CD4-positive, alpha-beta T cell treated with Interleukin-2 at 100 ng/mL for 4 hours (primary cell): Measurements from ENCODE around the gene ZNF469.

Experiments used
- DNase-seq: peaks from one replicate; pipeline ENCODE4 v3.0.0-alpha.2; 2020; ENCODE audit warnings: low spot score

The ZNF469 gene

DNA sequence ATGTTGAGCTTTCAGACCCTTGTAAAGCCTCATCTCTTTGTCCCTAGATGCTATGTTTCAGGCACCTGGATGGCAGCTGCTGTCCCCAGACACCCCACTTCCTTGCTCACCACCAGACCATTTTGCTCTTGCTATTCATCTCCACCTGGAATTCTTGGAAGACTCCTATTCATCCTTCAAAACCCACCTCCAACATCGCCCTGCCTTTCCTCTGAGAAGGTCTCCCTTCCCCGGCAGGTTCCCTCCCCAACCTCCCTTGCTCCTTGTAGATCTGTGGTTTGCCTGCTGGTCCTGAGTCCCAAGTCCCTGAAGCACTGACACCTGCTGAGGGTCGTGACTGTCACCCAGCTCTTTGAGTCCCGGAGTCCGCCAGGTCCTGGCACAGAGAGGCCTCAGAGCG lies 9.9 kb downstream of the ZNF469 start:
- DNase-seq: no peak

- DNase-seq: no peak
These were observed 10.3 kb downstream of the ZNF469 start for GRCh38 chr16:88393034-88393433.

GRCh38 chr16:88393571-88393970 lies 10.8 kb downstream of the ZNF469 start:
- no peak for DNase-seq

GRCh38 chr16:88394426-88394825 lies 11.7 kb downstream of the ZNF469 start:
- no peak for DNase-seq

GRCh38 chr16:88395669-88396584 lies 13.2 kb downstream of the ZNF469 start:
- no peak for DNase-seq

DNA sequence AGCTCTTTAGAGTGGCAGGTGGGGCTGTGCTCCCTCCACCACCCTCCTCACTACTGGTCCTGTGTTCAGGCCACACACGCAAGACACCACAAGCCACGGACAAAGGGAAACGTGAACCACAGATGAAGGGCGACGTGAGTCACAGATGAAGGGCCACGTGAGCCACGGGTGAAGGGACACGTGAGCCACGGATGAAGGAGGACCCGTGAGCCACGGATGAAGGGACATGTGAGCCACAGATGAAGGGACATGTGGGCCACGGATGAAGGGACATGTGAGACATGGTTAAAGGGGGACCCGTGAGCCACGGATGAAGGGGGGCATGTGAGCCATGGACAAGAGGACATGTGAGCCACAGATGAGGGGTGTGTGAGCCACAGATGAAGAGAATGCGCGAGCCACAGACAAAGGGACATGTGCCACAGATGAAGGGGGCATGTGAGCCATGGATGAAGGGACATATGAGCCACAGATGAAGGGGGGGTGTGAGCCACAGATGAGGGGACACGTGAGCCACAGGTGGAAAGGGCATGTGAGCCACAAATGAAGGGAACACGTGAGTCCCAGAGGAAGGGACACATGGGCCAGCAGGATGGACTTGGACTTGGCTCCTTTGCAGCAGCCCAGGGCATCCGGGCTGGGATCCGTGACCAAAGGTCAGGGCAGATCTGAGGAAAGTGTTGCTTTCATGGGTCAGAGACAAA lies 15.6 kb downstream of the ZNF469 start:
- no peak for DNase-seq

DNA sequence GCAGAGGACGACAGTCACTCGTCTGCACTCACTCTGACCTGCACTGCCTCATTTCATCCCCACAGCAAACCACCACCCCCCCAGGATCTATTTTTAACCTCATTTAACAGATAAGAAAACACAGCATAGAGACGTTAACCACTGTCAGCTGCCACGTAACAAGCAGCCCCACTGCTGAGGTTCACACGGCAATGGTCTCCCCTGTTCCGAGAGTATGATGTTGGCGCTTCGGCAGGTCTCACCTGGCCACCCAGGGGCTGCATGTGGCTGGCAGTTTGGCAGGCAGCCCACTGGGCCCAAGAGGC lies 16.1 kb downstream of the ZNF469 start:
- no peak for DNase-seq

- DNase-seq: no peak
These were observed 17.4 kb downstream of the ZNF469 start for GRCh38 chr16:88400186-88400585.

- DNase-seq: no peak
These were observed 19.0 kb downstream of the ZNF469 start for GRCh38 chr16:88401604-88402246.

GRCh38 chr16:88402551-88403240 lies 19.9 kb downstream of the ZNF469 start:
- DNase-seq: no peak

- no peak for DNase-seq
These were observed 21.2 kb downstream of the ZNF469 start for GRCh38 chr16:88403794-88404581.

- DNase-seq: no peak
These were observed 22.0 kb downstream of the ZNF469 start for GRCh38 chr16:88404769-88405168.

DNA sequence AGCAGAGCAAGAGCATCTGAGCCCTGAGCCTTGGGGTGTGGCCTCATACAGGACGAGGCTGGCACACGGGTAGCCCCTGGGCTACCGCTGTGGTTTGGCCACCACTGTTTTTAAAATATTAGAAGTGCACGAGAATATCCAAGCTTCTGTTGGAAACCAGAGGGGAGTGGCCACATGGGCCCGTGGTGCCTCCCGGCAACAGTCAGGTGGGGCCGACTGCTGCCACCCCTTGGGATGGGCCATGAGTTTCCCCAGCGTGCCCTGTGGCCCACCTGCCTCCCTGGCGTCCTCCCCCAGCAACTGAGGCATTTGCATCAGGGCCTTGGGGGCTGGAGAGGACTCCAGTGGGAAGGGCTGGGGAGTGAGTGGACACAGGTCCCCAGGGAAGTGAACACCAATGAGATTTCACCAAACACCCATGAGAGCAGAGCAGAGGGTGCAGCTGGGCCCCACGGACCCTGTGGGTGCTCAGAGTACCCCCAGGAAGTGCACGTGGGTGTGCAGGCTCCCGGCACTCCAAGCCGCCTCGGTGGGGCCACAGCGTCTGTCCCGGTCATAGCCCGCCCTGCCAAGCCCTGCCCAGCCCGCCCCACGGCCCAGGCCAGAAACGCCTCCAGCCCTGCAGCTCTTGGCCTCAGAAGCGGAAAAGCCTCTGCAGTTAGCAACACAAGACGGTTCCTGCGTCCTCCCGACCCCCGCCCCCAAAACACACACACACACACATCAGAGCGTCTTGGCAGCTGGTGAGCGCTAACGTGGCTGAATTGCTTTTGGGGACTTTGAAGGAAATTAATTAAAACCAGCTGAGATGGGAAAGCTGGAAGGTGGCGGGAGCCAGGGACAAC lies 22.7 kb downstream of the ZNF469 start:
- no peak for DNase-seq

DNA sequence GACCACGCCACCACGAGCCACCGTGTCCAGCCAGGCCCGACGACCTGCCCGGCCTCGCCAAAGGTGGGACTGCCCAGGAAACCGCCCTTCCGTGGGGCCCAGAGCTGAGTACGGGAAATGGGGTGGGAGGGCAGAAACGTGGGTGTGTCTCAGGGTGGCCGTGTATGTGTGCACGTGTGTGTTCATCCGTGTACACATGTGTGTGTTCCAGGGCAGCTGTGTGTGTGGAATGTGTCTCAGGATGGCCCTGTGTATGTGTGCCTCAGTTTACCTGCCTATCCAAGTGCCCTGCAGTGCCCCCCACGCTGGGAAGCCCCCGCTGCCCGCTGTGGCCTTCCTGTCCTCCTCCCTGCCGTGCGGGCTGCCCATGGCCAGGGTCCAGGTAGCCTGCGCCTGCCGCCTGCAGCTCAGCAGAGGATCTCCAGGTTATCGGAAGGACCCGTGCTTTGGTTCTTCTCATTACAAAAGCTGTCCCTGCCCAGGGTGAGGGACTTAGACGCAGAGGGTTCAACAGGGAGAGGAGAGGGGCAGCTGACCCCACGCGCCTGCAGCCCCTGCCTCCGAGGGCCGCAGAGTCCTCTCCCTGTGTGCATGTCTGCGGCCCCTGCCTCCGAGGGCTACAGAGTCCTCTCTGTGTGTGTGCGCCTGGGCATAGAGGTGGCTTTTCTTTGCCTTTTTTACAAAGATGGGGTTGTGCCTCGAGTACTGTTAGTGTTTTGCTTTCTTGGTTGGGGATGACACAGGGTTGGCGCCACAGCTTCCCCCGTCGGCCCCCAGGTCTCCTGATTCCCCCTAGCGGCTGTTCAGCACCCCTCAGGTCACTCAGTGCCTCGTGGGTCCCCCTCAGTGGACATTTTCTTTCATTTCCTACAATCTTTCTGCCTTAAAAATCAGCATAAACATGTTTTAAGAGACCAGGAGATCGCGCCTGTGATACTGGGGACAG lies 23.6 kb downstream of the ZNF469 start:
- DNase-seq: no peak

DNA sequence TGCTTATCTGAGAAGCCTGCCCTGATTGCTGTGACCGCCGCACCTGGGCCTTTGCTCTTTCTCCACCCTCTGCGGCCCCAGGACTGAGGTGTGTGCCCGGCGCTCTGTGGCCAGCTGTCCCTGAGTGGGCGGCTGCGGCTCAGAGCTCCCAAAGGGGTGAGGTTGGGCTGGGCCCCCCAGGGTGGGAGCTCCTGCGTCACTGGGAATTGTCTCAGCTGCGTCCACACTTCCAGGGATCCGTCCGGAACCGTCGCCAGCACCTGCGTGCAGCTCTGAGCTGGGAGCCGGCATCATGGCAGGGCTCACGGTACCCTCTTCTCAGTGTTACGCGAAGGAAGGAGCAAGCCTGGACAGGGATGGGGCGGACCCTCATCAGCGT lies 24.3 kb downstream of the ZNF469 start:
- DNase-seq: no peak

DNA sequence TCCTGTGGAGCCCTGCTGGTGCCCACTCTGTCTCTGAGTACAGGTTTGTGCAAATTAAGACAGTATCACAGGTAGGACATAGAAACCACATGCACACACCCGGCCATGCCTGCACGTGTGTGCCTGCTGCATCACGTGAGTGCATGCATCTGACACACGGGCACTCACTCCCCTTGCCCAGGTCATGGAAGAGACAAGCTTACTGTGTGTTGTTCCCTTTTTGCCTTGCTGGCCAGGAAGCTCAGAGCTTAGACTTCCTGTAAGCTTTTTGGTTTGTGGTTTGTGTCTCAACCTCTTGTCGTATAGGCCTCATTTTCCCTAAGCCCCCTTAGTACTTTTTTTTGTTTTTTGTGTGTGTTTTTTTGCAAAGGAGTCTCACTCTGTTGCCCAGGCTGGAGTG lies 25.0 kb downstream of the ZNF469 start:
- no peak for DNase-seq

- DNase-seq: no peak
These were observed 25.9 kb downstream of the ZNF469 start for GRCh38 chr16:88408561-88409142.

- DNase-seq: no peak
These were observed 26.7 kb downstream of the ZNF469 start for GRCh38 chr16:88409296-88410065.
